H9 (cell line): ENCODE results near the gene VWA5B1. TPM values are rescaled to one million over a fixed set of nuclear protein-coding genes. Genes with fewer than 3 reads are reported as not detected.

Source experiments
- DNase-seq: peaks from one replicate; pipeline ENCODE4 v3.0.0-alpha.2; 2017
- H2AFZ ChIP-seq: one replicate; pipeline ENCODE4 v1.6.1; 2013; ENCODE audit warnings: mild to moderate bottlenecking, low read length, control low read depth, moderate library complexity
- H2AK5ac ChIP-seq: 2 replicates; pipeline ENCODE4 v1.6.1; 2013; ENCODE audit warnings: low read length, control low read depth, mixed read lengths; ENCODE audit not compliant: insufficient read length
- H2BK120ac ChIP-seq: one replicate; pipeline ENCODE4 v1.6.1; 2013; ENCODE audit warnings: low read depth, mild to moderate bottlenecking, low read length, control low read depth, inconsistent platforms; ENCODE audit not compliant: poor library complexity, severe bottlenecking
- H2BK12ac ChIP-seq: 2 replicates; pipeline ENCODE4 v1.6.1; 2013; ENCODE audit warnings: low read length, control low read depth, mixed read lengths, low read depth; ENCODE audit not compliant: insufficient read length
- H2BK15ac ChIP-seq: 2 replicates; pipeline ENCODE4 v1.6.1; 2013; ENCODE audit warnings: low read depth, low read length, control low read depth
- H2BK20ac ChIP-seq: one replicate; pipeline ENCODE4 v1.6.1; 2013; ENCODE audit warnings: low read depth, mild to moderate bottlenecking, low read length, control low read depth, inconsistent platforms; ENCODE audit not compliant: poor library complexity, severe bottlenecking
- H2BK5ac ChIP-seq: 2 replicates; pipeline ENCODE4 v1.6.1; 2013; ENCODE audit warnings: low read length, control low read depth, mixed read lengths; ENCODE audit not compliant: insufficient read length
- H3K14ac ChIP-seq: 2 replicates; pipeline ENCODE4 v1.6.1; 2013; ENCODE audit warnings: low read length, control low read depth; ENCODE audit not compliant: insufficient read depth
- H3K18ac ChIP-seq: 2 replicates; pipeline ENCODE4 v1.6.1; 2013; ENCODE audit warnings: low read depth, mild to moderate bottlenecking, mixed read lengths, low read length, control low read depth; ENCODE audit not compliant: insufficient read length
- H3K23ac ChIP-seq: 2 replicates; pipeline ENCODE4 v1.6.1; 2013; ENCODE audit warnings: low read length, control low read depth, mixed read lengths, low read depth; ENCODE audit not compliant: insufficient read length
- H3K23me2 ChIP-seq: 2 replicates; pipeline ENCODE4 v1.6.1; 2013; ENCODE audit warnings: low read depth, mild to moderate bottlenecking, mixed read lengths, low read length, control low read depth; ENCODE audit not compliant: insufficient read length, poor library complexity, severe bottlenecking
- H3K27ac ChIP-seq: 2 replicates; pipeline ENCODE4 v1.5.1; 2013; ENCODE audit warnings: low read length, control low read depth, mixed read lengths, low read depth; ENCODE audit not compliant: insufficient read length
- H3K27me3 ChIP-seq: 2 replicates; pipeline ENCODE4 v1.6.1; 2013; ENCODE audit warnings: low read length, control low read depth, inconsistent platforms; ENCODE audit not compliant: insufficient read depth
- H3K4ac ChIP-seq: 2 replicates; pipeline ENCODE4 v1.6.1; 2013; ENCODE audit warnings: low read depth, mild to moderate bottlenecking, control low read depth, inconsistent platforms, low read length, moderate library complexity
- H3K4me1 ChIP-seq: 2 replicates; pipeline ENCODE4 v1.6.1; 2013; ENCODE audit warnings: low read length, control low read depth, inconsistent platforms; ENCODE audit not compliant: insufficient read depth
- H3K4me2 ChIP-seq: 2 replicates; pipeline ENCODE4 v1.6.1; 2013; ENCODE audit warnings: low read length, control low read depth, mixed read lengths; ENCODE audit not compliant: insufficient read length, insufficient read depth
- H3K56ac ChIP-seq: 2 replicates; pipeline ENCODE4 v1.6.1; 2013; ENCODE audit warnings: low read depth, mild to moderate bottlenecking, mixed read lengths, low read length, control low read depth; ENCODE audit not compliant: insufficient read length
- H3K79me1 ChIP-seq: 2 replicates; pipeline ENCODE4 v1.6.1; 2013; ENCODE audit warnings: low read depth, mild to moderate bottlenecking, moderate library complexity, low read length, control low read depth, inconsistent platforms; ENCODE audit not compliant: insufficient read depth, poor library complexity, severe bottlenecking
- H3K79me2 ChIP-seq: 2 replicates; pipeline ENCODE4 v1.6.1; 2013; ENCODE audit warnings: low read length, control low read depth, inconsistent platforms; ENCODE audit not compliant: insufficient read depth
- H3K9ac ChIP-seq: 2 replicates; pipeline ENCODE4 v1.6.1; 2013; ENCODE audit warnings: low read length, control low read depth, mixed read lengths; ENCODE audit not compliant: insufficient read length; ENCODE audit errors: extremely low read depth
- H3K9me3 ChIP-seq: one replicate; pipeline ENCODE4 v1.6.1; 2013; ENCODE audit warnings: low read depth, low read length, inconsistent platforms; ENCODE audit not compliant: control insufficient read depth
- H3T11ph ChIP-seq: one replicate; pipeline ENCODE4 v1.6.1; 2013; ENCODE audit warnings: mild to moderate bottlenecking, low read length, control low read depth, inconsistent platforms
- H4K20me1 ChIP-seq: one replicate; pipeline ENCODE4 v1.6.1; 2013; ENCODE audit not compliant: control insufficient read depth, insufficient read length, insufficient read depth
- H4K5ac ChIP-seq: 2 replicates; pipeline ENCODE4 v1.6.1; 2013; ENCODE audit warnings: low read depth, mild to moderate bottlenecking, mixed read lengths, low read length, control low read depth; ENCODE audit not compliant: insufficient read length
- H4K8ac ChIP-seq: replicated peaks from 2 replicates; pipeline ENCODE4 v1.6.1; 2013; ENCODE audit warnings: low read length, control low read depth, mixed read lengths, low read depth; ENCODE audit not compliant: insufficient read length
- H4K91ac ChIP-seq: 2 replicates; pipeline ENCODE4 v1.6.1; 2013; ENCODE audit warnings: low read depth, mild to moderate bottlenecking, moderate library complexity, mixed read lengths, low read length, control low read depth; ENCODE audit not compliant: insufficient read length
- H3K27ac Mint-ChIP-seq, 3 experiments: 2 replicates in 2 of 3; 3 replicates in 1 of 3; pipeline ENCODE4 v1.8.0; 2020 to 2021; ENCODE audit warnings: mixed read lengths in 3 of 3, mild to moderate bottlenecking in 1 of 3, moderate library complexity in 1 of 3
- H3K27me3 Mint-ChIP-seq: 2 replicates; pipeline ENCODE4 v1.8.0; 2021; ENCODE audit warnings: low read depth, mild to moderate bottlenecking, moderate library complexity, mixed read lengths
- H3K36me3 Mint-ChIP-seq, 3 experiments: 2 replicates in 2 of 3; 3 replicates in 1 of 3; pipeline ENCODE4 v1.8.0; 2020 to 2021; ENCODE audit warnings: low read depth in 3 of 3, mixed read lengths in 3 of 3; ENCODE audit not compliant: insufficient read depth in 1 of 3
- H3K4me1 Mint-ChIP-seq, 2 experiments: 2 replicates each; pipeline ENCODE4 v1.8.0; 2020; ENCODE audit warnings: mixed read lengths in 2 of 2
- H3K4me3 Mint-ChIP-seq, 2 experiments: 2 replicates in 1 of 2; 3 replicates in 1 of 2; pipeline ENCODE4 v1.8.0; 2020 to 2021; ENCODE audit warnings: mild to moderate bottlenecking in 2 of 2, mixed read lengths in 2 of 2, moderate library complexity in 1 of 2
- H3K9me3 Mint-ChIP-seq, 2 experiments: 2 replicates in 1 of 2; 3 replicates in 1 of 2; pipeline ENCODE4 v1.8.0; 2020; ENCODE audit warnings: mild to moderate bottlenecking in 2 of 2, mixed read lengths in 2 of 2, moderate library complexity in 1 of 2
- CTCF ChIP-seq: fragments of 200-600 bp; sonication (generic); conservative IDR thresholded peaks from 3 replicates; pipeline ENCODE4 v1.8.0; 2021; ENCODE audit warnings: antibody characterized with exemption, mild to moderate bottlenecking
- WGBS: extraction: QIAGEN DNeasy Blood & Tissue Kit; methylation state at CpG from one replicate; pipeline ENCODE4 v1.1.7; 2013; ENCODE audit warnings: missing lambda C conversion rate, low lambda C conversion rate, mixed read lengths; ENCODE audit not compliant: insufficient read length; ENCODE audit errors: extremely low coverage; 5-methylcytosine and 5-hydroxymethylcytosine counted together
- total RNA-seq: library from RNA; stranded (reverse); gene quantifications from 2 replicates; pipeline ENCODE4 v1.2.1, GENCODE V29; 2021

VWA5B1 gene
- total RNA-seq, 1 experiment from 2014 or later = not detected

GRCh38 chr1:20377516-20378270 is 87.0 kb downstream of the VWA5B1 start:
- TF ChIP-seq CTCF = no peak
- H3K4me3 Mint-ChIP-seq = no peak overlapping the region
- Histone ChIP-seq H2AK5ac (no peak overlapping the region), H3K23ac (no peak overlapping the region), H2BK5ac (no peak overlapping the region), H3K18ac (no peak overlapping the region), H2BK20ac (no peak overlapping the region), H2AFZ (no peak overlapping the region), H4K20me1 (no peaks in the 10 kb centered on the region), H3K27ac (no peak overlapping the region), H4K5ac (no peak overlapping the region), H3K79me1 (no peaks in the 10 kb centered on the region), H3K79me2 (no peaks in the 10 kb centered on the region), H2BK120ac (no peak overlapping the region), H3K4ac (no peak overlapping the region), H3K14ac (no peak overlapping the region), H3K9me3 (no peaks in the 10 kb centered on the region), H2BK12ac (no peak overlapping the region), H3K56ac (no peak overlapping the region), H3K4me2 (no peak overlapping the region), H3K27me3 (peaks cover 6% of the 10 kb centered on the region; the same call in 1 of the 2 replicates), H2BK15ac (no peak overlapping the region), H4K8ac (no peak overlapping the region), H3K4me1 (no peaks in the 10 kb centered on the region), H4K91ac (no peak overlapping the region), H3T11ph (no peak overlapping the region), H3K9ac (no peak overlapping the region), H3K23me2 (no peaks in the 10 kb centered on the region)
- DNase-seq = no peak
- peaks cover 93% of the 10 kb centered on the region for H3K27me3 Mint-ChIP-seq
- H3K27ac Mint-ChIP-seq = no peak overlapping the region
- H3K36me3 Mint-ChIP-seq = no peaks in the 10 kb centered on the region
- WGBS = no CpG with 5 or more reads among the region's 11 CpGs
- peaks cover 2 to 10% of the 10 kb centered on the region in 2 experiments; a peak in 2 of 4 replicates for H3K4me1 Mint-ChIP-seq
- H3K9me3 Mint-ChIP-seq = no peaks in the 10 kb centered on the region; a peak in 1 of 5 replicates
